Measurements from ENCODE around the gene GALNT10. TPM values are rescaled to one million over a fixed set of nuclear protein-coding genes. Genes with fewer than 3 reads are reported as not detected.
A peak's percentile ranks its signal among the peaks of the same experiment; 100 is the strongest.

Gene GALNT10
- total RNA-seq, 1 experiment from 2014 or later = 68.2 TPM

GRCh38 chr5:154380263-154380662, 189.7 kb downstream of the GALNT10 start:
- Mint-ChIP-seq H3K27me3 (ENCODE audit: unreplicated experiment) (no peaks in the 10 kb centered on the region), H3K27ac (ENCODE audit: unreplicated experiment) (no peak overlapping the region), H3K9me3 (ENCODE audit: low read depth, unreplicated experiment) (no peaks in the 10 kb centered on the region), H3K4me3 (ENCODE audit: low read depth, unreplicated experiment) (no peak overlapping the region), H3K4me1 (ENCODE audit: low read depth, unreplicated experiment) (peaks cover 13% of the 10 kb centered on the region), H3K36me3 (ENCODE audit: insufficient read depth, unreplicated experiment) (no peaks in the 10 kb centered on the region)
- CTCF ChIA-PET = no interaction called here
- DNase-seq = no peak
- intact Hi-C loops (cut with micrococcal nuclease; ENCODE audit: unreplicated experiment) = no loop called here
- TF ChIP-seq CTCF (IDR thresholded peaks at IDR 0.05; ENCODE audit: unreplicated experiment) = no peak
- BruUV-seq (replicated peaks) = no TSS peak

GRCh38 chr5:154384480-154385235, 194.1 kb downstream of the GALNT10 start:
- intact Hi-C loops (cut with micrococcal nuclease; ENCODE audit: unreplicated experiment) = no loop called here
- BruUV-seq (replicated peaks) = no TSS peak
- Mint-ChIP-seq H3K4me3 (ENCODE audit: low read depth, unreplicated experiment) (no peak overlapping the region), H3K27ac (ENCODE audit: unreplicated experiment) (peak overlapping the region; percentile 59), H3K4me1 (ENCODE audit: low read depth, unreplicated experiment) (peaks cover 44% of the 10 kb centered on the region), H3K27me3 (ENCODE audit: unreplicated experiment) (no peaks in the 10 kb centered on the region), H3K36me3 (ENCODE audit: insufficient read depth, unreplicated experiment) (no peaks in the 10 kb centered on the region), H3K9me3 (ENCODE audit: low read depth, unreplicated experiment) (no peaks in the 10 kb centered on the region)
- no peak for DNase-seq
- CTCF ChIA-PET = no interaction called here
- no peak for TF ChIP-seq CTCF (IDR thresholded peaks at IDR 0.05; ENCODE audit: unreplicated experiment)

GRCh38 chr5:154385236-154385512, 194.6 kb downstream of the GALNT10 start:
- CTCF ChIA-PET = no interaction called here
- H3K27ac Mint-ChIP-seq (ENCODE audit: unreplicated experiment) = peak overlapping the region; percentile 10

GRCh38 chr5:154386952-154387629, 196.6 kb downstream of the GALNT10 start:
- H3K27me3 Mint-ChIP-seq (ENCODE audit: unreplicated experiment) = no peaks in the 10 kb centered on the region
- H3K9me3 Mint-ChIP-seq (ENCODE audit: low read depth, unreplicated experiment) = no peaks in the 10 kb centered on the region
- no peak overlapping the region for H3K27ac Mint-ChIP-seq (ENCODE audit: unreplicated experiment)
- no peak overlapping the region for H3K4me3 Mint-ChIP-seq (ENCODE audit: low read depth, unreplicated experiment)
- no peak for TF ChIP-seq CTCF (IDR thresholded peaks at IDR 0.05; ENCODE audit: unreplicated experiment)
- intact Hi-C loops (cut with micrococcal nuclease; ENCODE audit: unreplicated experiment) = no loop called here
- no peak for DNase-seq
- no TSS peak for BruUV-seq (replicated peaks)
- CTCF ChIA-PET = interaction anchor here (0.6 to 2.1 kb wide), 10 partner anchors 8 to 345 kb away, joined by 3 to 19 read pairs (median 4); partner anchors contain the start of gene GALNT10
- peaks cover 67% of the 10 kb centered on the region for H3K4me1 Mint-ChIP-seq (ENCODE audit: low read depth, unreplicated experiment)
- peaks cover under 1% of the 10 kb centered on the region for H3K36me3 Mint-ChIP-seq (ENCODE audit: insufficient read depth, unreplicated experiment)

More at GRCh38 chr5:154385236-154385512, 194.6 kb downstream of the GALNT10 start:
- Mint-ChIP-seq H3K4me1 (ENCODE audit: low read depth, unreplicated experiment) (peaks cover 49% of the 10 kb centered on the region), H3K27me3 (ENCODE audit: unreplicated experiment) (no peaks in the 10 kb centered on the region), H3K36me3 (ENCODE audit: insufficient read depth, unreplicated experiment) (no peaks in the 10 kb centered on the region), H3K9me3 (ENCODE audit: low read depth, unreplicated experiment) (no peaks in the 10 kb centered on the region), H3K4me3 (ENCODE audit: low read depth, unreplicated experiment) (no peak overlapping the region)
- TF ChIP-seq CTCF (IDR thresholded peaks at IDR 0.05; ENCODE audit: unreplicated experiment) = no peak
- BruUV-seq (replicated peaks) = no TSS peak
- DNase-seq = no peak
- intact Hi-C loops (cut with micrococcal nuclease; ENCODE audit: unreplicated experiment) = no loop called here
